ENCODE results near the gene DYNC2LI1. TPM values are rescaled to one million over a fixed set of nuclear protein-coding genes. Genes with fewer than 3 reads are reported as not detected.

DYNC2LI1 gene
- total RNA-seq, 1 donor from 2014 or later = 8.9 TPM

DNA sequence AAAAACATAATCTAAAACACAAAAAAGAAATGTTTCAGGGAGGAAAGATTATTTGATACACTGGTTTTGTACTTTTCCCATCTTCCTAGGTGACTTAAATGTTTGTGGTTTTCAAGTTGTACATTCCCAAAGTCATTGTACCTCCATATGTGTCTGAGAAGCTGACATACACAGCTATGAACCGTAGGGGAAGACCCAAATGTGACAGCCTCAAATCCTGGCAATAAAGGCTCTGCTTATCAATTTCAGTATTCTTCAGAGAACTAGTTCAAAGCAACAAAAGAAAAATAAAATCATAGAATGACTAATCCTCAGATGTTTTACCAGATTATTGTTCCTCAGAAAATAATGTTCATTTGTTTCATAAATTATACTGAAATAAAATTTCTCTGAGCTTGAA is 2.5 kb downstream of the DYNC2LI1 start:
- H3K27ac Mint-ChIP-seq = no peak overlapping the region
- H3K4me1 Mint-ChIP-seq = peaks cover 12% of the 10 kb centered on the region
- H3K27me3 Mint-ChIP-seq = no peaks in the 10 kb centered on the region
- H3K9me3 Mint-ChIP-seq = no peaks in the 10 kb centered on the region
- TF ChIP-seq, protein P1, sequence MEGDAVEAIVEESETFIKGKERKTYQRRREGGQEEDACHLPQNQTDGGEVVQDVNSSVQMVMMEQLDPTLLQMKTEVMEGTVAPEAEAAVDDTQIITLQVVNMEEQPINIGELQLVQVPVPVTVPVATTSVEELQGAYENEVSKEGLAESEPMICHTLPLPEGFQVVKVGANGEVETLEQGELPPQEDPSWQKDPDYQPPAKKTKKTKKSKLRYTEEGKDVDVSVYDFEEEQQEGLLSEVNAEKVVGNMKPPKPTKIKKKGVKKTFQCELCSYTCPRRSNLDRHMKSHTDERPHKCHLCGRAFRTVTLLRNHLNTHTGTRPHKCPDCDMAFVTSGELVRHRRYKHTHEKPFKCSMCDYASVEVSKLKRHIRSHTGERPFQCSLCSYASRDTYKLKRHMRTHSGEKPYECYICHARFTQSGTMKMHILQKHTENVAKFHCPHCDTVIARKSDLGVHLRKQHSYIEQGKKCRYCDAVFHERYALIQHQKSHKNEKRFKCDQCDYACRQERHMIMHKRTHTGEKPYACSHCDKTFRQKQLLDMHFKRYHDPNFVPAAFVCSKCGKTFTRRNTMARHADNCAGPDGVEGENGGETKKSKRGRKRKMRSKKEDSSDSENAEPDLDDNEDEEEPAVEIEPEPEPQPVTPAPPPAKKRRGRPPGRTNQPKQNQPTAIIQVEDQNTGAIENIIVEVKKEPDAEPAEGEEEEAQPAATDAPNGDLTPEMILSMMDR (IDR thresholded peaks at IDR 0.05) = no peak
- H3K36me3 Mint-ChIP-seq (ENCODE audit: low read depth) = peaks cover 8% of the 10 kb centered on the region
- ChIA-PET POLR2A (no interaction called here), CTCF (no interaction called here)
- intact Hi-C loops (cut with micrococcal nuclease) = loop anchor here (10.0 kb wide), 1 partner anchor 142 kb away; the partner anchor contains the start of gene PLEKHH2
- DNase-seq (no peak), ATAC-seq (ENCODE audit: low read depth) (no peak)
- H3K4me3 Mint-ChIP-seq = no peak overlapping the region

DNA sequence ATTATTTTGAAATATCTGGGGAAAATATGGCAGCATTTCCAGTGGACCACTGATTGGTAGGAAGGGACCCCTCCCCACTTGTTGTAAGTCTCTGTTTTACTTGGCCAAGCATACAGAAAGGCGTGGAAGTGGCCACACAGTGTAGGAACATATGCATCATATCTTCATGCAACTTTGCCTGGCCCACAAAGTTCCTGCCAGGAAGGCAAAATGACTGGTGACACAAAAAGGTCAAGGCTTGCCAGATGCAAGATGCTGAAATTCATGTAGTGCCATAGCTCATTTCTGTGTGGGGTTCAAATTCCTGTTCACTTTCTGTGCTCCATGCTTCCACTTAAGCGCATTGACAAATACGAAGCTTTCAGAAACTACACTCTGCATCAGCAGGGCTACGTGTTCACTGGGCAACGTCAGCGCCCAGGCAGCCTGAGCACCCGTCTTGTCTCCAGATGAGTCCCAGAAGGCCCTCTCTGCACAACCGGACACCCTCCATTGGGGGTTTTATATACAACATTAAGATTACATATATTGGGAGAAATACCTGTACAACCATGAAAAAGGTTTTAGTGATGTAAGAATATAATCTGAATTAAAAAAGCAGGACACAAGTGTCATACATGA is 3.6 kb downstream of the DYNC2LI1 start:
- intact Hi-C loops (cut with micrococcal nuclease) = loop anchor here (10.0 kb wide), 1 partner anchor 143 kb away; the partner anchor contains the start of gene PLEKHH2
- Mint-ChIP-seq H3K27me3 (no peaks in the 10 kb centered on the region), H3K4me1 (peaks cover 12% of the 10 kb centered on the region), H3K36me3 (ENCODE audit: low read depth) (peaks cover 8% of the 10 kb centered on the region), H3K9me3 (no peaks in the 10 kb centered on the region), H3K27ac (no peak overlapping the region), H3K4me3 (no peak overlapping the region)
- TF ChIP-seq, protein P1 (IDR thresholded peaks at IDR 0.05) = no peak
- no peak for DNase-seq
- ATAC-seq (ENCODE audit: low read depth) = no peak
- ChIA-PET POLR2A (no interaction called here), CTCF (no interaction called here)

DNA sequence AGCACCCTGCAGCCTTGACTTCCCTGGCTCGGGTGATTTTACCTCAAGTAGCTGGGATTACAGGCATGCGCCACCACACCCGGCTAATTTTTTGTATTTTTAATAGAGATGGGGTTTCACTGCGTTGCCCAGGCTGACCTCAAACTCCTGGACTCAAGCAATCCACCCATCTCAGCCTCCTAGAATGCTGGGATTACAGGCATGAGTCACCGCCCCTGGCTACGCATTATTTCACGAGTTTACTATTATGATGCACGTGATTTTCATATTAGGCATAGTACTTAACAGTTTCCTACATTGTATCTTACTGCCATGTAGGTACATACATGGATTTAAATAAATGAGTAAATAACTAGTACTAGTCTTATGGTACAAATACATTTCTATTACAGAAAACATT is 4.4 kb downstream of the DYNC2LI1 start:
- H3K27ac Mint-ChIP-seq = no peak overlapping the region
- CTCF ChIA-PET = no interaction called here
- TF ChIP-seq, protein P1 (IDR thresholded peaks at IDR 0.05) = no peak
- H3K4me3 Mint-ChIP-seq = no peak overlapping the region
- no peaks in the 10 kb centered on the region for H3K9me3 Mint-ChIP-seq
- POLR2A ChIA-PET = no interaction called here
- intact Hi-C loops (cut with micrococcal nuclease) = loop anchor here (10.0 kb wide), 1 partner anchor 143 kb away; the partner anchor contains the start of gene PLEKHH2
- DNase-seq (no peak), ATAC-seq (ENCODE audit: low read depth) (no peak)
- H3K27me3 Mint-ChIP-seq = no peaks in the 10 kb centered on the region
- H3K36me3 Mint-ChIP-seq (ENCODE audit: low read depth) = peaks cover 8% of the 10 kb centered on the region
- H3K4me1 Mint-ChIP-seq = peaks cover 12% of the 10 kb centered on the region

DNA sequence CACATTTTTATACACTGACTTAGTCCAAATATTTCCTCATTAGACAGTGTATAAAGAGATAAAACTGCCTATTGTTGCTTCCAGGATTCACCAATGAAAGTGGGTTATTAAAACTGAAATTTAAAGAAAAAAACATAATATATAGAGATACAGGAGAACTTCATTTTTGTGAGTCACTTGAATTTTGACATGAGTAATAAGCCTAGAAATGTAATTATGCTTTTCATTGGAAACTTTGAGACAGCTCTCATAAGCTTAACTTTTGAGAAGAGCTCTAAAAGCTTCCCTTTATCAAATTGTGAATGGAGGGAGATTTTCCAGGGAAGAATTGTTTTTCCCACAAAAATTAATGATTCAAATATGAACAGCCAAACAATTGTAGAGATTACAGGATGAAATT is 14.1 kb downstream of the DYNC2LI1 start:
- DNase-seq (no peak), ATAC-seq (ENCODE audit: low read depth) (no peak)
- H3K27me3 Mint-ChIP-seq = no peaks in the 10 kb centered on the region
- ChIA-PET POLR2A (no interaction called here), CTCF (no interaction called here)
- no peak overlapping the region for H3K27ac Mint-ChIP-seq
- no peak overlapping the region for H3K4me3 Mint-ChIP-seq
- H3K9me3 Mint-ChIP-seq = no peaks in the 10 kb centered on the region
- TF ChIP-seq, protein P1 (IDR thresholded peaks at IDR 0.05) = no peak
- intact Hi-C loops (cut with micrococcal nuclease) = no loop called here
- H3K36me3 Mint-ChIP-seq (ENCODE audit: low read depth) = peaks cover 16% of the 10 kb centered on the region
- H3K4me1 Mint-ChIP-seq = no peaks in the 10 kb centered on the region

DNA sequence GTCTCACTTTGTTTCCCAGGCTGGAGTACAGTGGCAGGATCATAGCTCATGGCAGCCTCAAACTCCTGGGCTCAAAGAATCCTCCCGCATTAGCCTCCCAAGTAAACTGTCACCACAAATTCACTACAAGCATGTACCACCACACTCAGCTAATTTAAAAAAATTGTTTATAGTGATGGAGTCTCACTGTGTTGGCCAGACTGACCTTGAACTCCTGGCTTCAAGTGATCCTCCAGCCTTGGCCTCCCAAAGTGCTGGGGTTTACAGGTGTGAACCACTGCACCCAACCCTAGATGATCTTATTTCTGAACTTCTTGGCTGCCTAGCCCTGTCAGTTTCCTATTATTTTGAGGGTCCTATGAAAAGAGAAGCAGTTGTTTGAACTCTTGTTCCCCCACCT is 14.8 kb downstream of the DYNC2LI1 start:
- intact Hi-C loops (cut with micrococcal nuclease) = no loop called here
- TF ChIP-seq, protein P1 (IDR thresholded peaks at IDR 0.05) = no peak
- ChIA-PET POLR2A (no interaction called here), CTCF (no interaction called here)
- H3K4me3 Mint-ChIP-seq = no peak overlapping the region
- ATAC-seq (ENCODE audit: low read depth) = no peak
- peaks cover 18% of the 10 kb centered on the region for H3K36me3 Mint-ChIP-seq (ENCODE audit: low read depth)
- DNase-seq = no peak
- no peak overlapping the region for H3K27ac Mint-ChIP-seq
- no peaks in the 10 kb centered on the region for H3K4me1 Mint-ChIP-seq
- no peaks in the 10 kb centered on the region for H3K9me3 Mint-ChIP-seq
- no peaks in the 10 kb centered on the region for H3K27me3 Mint-ChIP-seq
